Mammary epithelial cell (primary cell): ENCODE measurements around the gene GSG1L.

Source experiments
- EZH2 ChIP-seq: IDR thresholded peaks from 2 replicates; pipeline ENCODE4 v1.6.1; 2012; ENCODE audit warnings: low read length, inconsistent platforms, borderline replicate concordance
- TF ChIP-seq, protein P1 (sequence below), 2 donors: IDR thresholded peaks in 1 of 2; conservative IDR thresholded peaks in 1 of 2; 2 replicates each; pipeline ENCODE4 v1.5.1; 2011 to 2012; ENCODE audit warnings: inconsistent platforms in 2 of 2, low read length in 2 of 2, mild to moderate bottlenecking in 2 of 2, control low read depth in 1 of 2, low read depth in 1 of 2; ENCODE audit not compliant: insufficient read depth in 1 of 2; ENCODE audit errors: extremely low read depth in 1 of 2

DNA sequence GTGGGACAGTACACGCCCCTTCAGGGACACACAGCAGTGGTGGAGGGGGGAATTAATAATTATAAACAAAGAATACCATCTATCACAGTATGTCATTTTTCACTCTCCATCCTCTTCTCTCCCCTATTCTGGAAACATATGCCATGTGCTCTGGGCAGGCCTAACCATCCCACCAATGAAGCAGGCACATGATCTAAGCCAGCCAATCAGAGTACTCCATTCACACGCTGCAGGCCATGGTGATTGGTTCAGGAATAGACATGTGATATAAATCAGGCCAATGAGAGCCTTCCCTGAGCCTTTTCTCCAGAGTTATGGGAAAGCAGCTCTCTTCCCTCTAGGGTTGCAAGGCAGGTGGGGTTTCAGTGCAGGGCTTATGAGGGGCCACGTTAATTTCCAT, 36.5 kb downstream of the GSG1L start:
- TF ChIP-seq, protein P1, sequence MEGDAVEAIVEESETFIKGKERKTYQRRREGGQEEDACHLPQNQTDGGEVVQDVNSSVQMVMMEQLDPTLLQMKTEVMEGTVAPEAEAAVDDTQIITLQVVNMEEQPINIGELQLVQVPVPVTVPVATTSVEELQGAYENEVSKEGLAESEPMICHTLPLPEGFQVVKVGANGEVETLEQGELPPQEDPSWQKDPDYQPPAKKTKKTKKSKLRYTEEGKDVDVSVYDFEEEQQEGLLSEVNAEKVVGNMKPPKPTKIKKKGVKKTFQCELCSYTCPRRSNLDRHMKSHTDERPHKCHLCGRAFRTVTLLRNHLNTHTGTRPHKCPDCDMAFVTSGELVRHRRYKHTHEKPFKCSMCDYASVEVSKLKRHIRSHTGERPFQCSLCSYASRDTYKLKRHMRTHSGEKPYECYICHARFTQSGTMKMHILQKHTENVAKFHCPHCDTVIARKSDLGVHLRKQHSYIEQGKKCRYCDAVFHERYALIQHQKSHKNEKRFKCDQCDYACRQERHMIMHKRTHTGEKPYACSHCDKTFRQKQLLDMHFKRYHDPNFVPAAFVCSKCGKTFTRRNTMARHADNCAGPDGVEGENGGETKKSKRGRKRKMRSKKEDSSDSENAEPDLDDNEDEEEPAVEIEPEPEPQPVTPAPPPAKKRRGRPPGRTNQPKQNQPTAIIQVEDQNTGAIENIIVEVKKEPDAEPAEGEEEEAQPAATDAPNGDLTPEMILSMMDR (conservative IDR thresholded peaks at IDR 0.05 in 1 of 2, IDR thresholded peaks at IDR 0.05 in 1 of 2; ENCODE audit: extremely low read depth in 1 of 2, insufficient read depth in 1 of 2, low read depth in 1 of 2, low read length in 2 of 2): no peak
- no peak for TF ChIP-seq EZH2
